Suprapubic skin (tissue), 3 donors: ENCODE results near the gene RRP12.

Experiments
- CTCF ChIP-seq, 2 donors: fragments of 200-600 bp in 1 of 2; fragments of 450-650 bp in 1 of 2; sonication (generic) in 1 of 2; IDR thresholded peaks; one replicate each; pipeline ENCODE4 v1.5.1; 2016 to 2019; ENCODE audit warnings: antibody characterized with exemption in 2 of 2, mild to moderate bottlenecking in 1 of 2, moderate library complexity in 1 of 2
- POLR2A ChIP-seq, 2 donors: fragments of 450-650 bp; IDR thresholded peaks; one replicate each; pipeline ENCODE4 v1.6.1; 2017; ENCODE audit warnings: antibody characterized with exemption in 2 of 2, mild to moderate bottlenecking in 2 of 2, moderate library complexity in 2 of 2

GRCh38 chr10:97336006-97336405 lies 65.1 kb downstream of the RRP12 start:
- TF ChIP-seq CTCF (IDR thresholded peaks at IDR 0.05) (no peak), POLR2A (IDR thresholded peaks at IDR 0.05) (no peak)
